ENCODE results near the gene PPP3CA. TPM values are rescaled to one million over a fixed set of nuclear protein-coding genes. Genes with fewer than 3 reads are reported as not detected.

The PPP3CA gene
- total RNA-seq, 4 donors from 2014 or later = 38.5 to 46.7 (median 40.6) TPM

- no peak for TF ChIP-seq POLR2A (IDR thresholded peaks at IDR 0.05)
- no peak for TF ChIP-seq CTCF (IDR thresholded peaks at IDR 0.05)
- no peak for DNase-seq (ENCODE audit: low spot score in 2 of 2)
- WGBS, 2 donors = 88 to 89% methylated on average over 7 of the region's 7 CpGs
- no peak overlapping the region for H3K4me3 ChIP-seq (ENCODE audit: low read depth, poor library complexity, severe bottlenecking)
- intact Hi-C loops (cut with DNase I; ENCODE audit: low total_unique reads) = no loop called here
These were observed 129.8 kb downstream of the PPP3CA start for GRCh38 chr4:101217353-101218031.

GRCh38 chr4:101211146-101211553, 136.2 kb downstream of the PPP3CA start:
- H3K4me3 ChIP-seq (ENCODE audit: low read depth, poor library complexity, severe bottlenecking) = no peak overlapping the region
- DNase-seq (ENCODE audit: low spot score in 2 of 2) = no peak
- intact Hi-C loops (cut with DNase I; ENCODE audit: low total_unique reads) = no loop called here
- no peak for TF ChIP-seq POLR2A (IDR thresholded peaks at IDR 0.05)
- TF ChIP-seq CTCF (IDR thresholded peaks at IDR 0.05) = no peak

GRCh38 chr4:101210331-101210730, 137.0 kb downstream of the PPP3CA start:
- H3K4me3 ChIP-seq (ENCODE audit: low read depth, poor library complexity, severe bottlenecking) = no peak overlapping the region
- intact Hi-C loops (cut with DNase I; ENCODE audit: low total_unique reads) = no loop called here
- 87 to 90% methylated on average over 1 of the region's 1 CpG for WGBS, 2 donors
- no peak for DNase-seq (ENCODE audit: low spot score in 2 of 2)
- TF ChIP-seq POLR2A (IDR thresholded peaks at IDR 0.05) = no peak
- no peak for TF ChIP-seq CTCF (IDR thresholded peaks at IDR 0.05)

GRCh38 chr4:101208171-101208570, 139.2 kb downstream of the PPP3CA start:
- TF ChIP-seq CTCF (IDR thresholded peaks at IDR 0.05) (no peak), POLR2A (IDR thresholded peaks at IDR 0.05) (no peak)
- no peak overlapping the region for H3K4me3 ChIP-seq (ENCODE audit: low read depth, poor library complexity, severe bottlenecking)
- WGBS, 2 donors = 91 to 92% methylated on average over 4 of the region's 4 CpGs
- intact Hi-C loops (cut with DNase I; ENCODE audit: low total_unique reads) = no loop called here
- DNase-seq (ENCODE audit: low spot score in 2 of 2) = no peak

GRCh38 chr4:101205916-101206315, 141.4 kb downstream of the PPP3CA start:
- no peak for DNase-seq (ENCODE audit: low spot score in 2 of 2)
- 60 to 74% methylated on average over 3 of the region's 3 CpGs for WGBS, 2 donors
- no peak overlapping the region for H3K4me3 ChIP-seq (ENCODE audit: low read depth, poor library complexity, severe bottlenecking)
- intact Hi-C loops (cut with DNase I; ENCODE audit: low total_unique reads) = no loop called here
- no peak for TF ChIP-seq CTCF (IDR thresholded peaks at IDR 0.05)
- TF ChIP-seq POLR2A (IDR thresholded peaks at IDR 0.05) = no peak

- no peak overlapping the region for H3K4me3 ChIP-seq (ENCODE audit: low read depth, poor library complexity, severe bottlenecking)
- WGBS, 2 donors = 38 to 42% methylated on average over 2 of the region's 2 CpGs
- TF ChIP-seq CTCF (IDR thresholded peaks at IDR 0.05) = no peak
- no peak for TF ChIP-seq POLR2A (IDR thresholded peaks at IDR 0.05)
- intact Hi-C loops (cut with DNase I; ENCODE audit: low total_unique reads) = no loop called here
- DNase-seq (ENCODE audit: low spot score in 2 of 2) = no peak
These were observed 145.9 kb downstream of the PPP3CA start for GRCh38 chr4:101201421-101201820.

Data from lower leg skin (tissue), 4 donors.